Upper lobe of right lung (tissue), 1 donor: Measurements from ENCODE around the gene ALCAM. TPM values are rescaled to one million over a fixed set of nuclear protein-coding genes. Genes with fewer than 3 reads are reported as not detected.

ENCODE experiments used
- ATAC-seq: fragments of 200-7000 bp; cut with Tn5 transposase; one replicate; pipeline ENCODE4 v1.9.1; 2020; ENCODE audit warnings: mild to moderate bottlenecking, moderate library complexity
- DNase-seq: peaks from one replicate; pipeline ENCODE4 v3.0.0-alpha.2; 2020
- H3K27ac ChIP-seq: fragments of 200-600 bp; one replicate; pipeline ENCODE4 v1.8.0; 2022
- H3K27me3 ChIP-seq: fragments of 200-600 bp; one replicate; pipeline ENCODE4 v1.8.0; 2022; ENCODE audit warnings: mild to moderate bottlenecking
- H3K36me3 ChIP-seq: fragments of 200-600 bp; one replicate; pipeline ENCODE4 v1.8.0; 2022
- H3K4me1 ChIP-seq: fragments of 200-600 bp; one replicate; pipeline ENCODE4 v1.8.0; 2022
- H3K4me3 ChIP-seq: fragments of 200-600 bp; one replicate; pipeline ENCODE4 v1.8.0; 2022; ENCODE audit warnings: mild to moderate bottlenecking
- H3K9me3 ChIP-seq: fragments of 200-600 bp; one replicate; pipeline ENCODE4 v1.8.0; 2022
- intact Hi-C: fragments of 100-400 bp; cut with DNase I; formaldehyde crosslinking; loops from one replicate; pipeline ENCODE4 v1.11.0; 2022
- total RNA-seq: library from RNA; stranded (reverse); fragmentation: NEBNext Ultra II Directional; extraction: Animal tissue kit (Norgen Biotek cat#: 25700); gene quantifications from one replicate; pipeline ENCODE4 v1.2.1, GENCODE V29; 2021
- TF ChIP-seq, protein P1 (sequence below): fragments of 200-600 bp; IDR thresholded peaks from one replicate; pipeline ENCODE4 v1.8.0; 2022; ENCODE audit warnings: antibody characterized with exemption
- donor health status: DM: no; HTN: yes; CAD: no; lungs with severe emphysema.

The ALCAM gene
- total RNA-seq, 1 donor from 2014 or later, result 202 TPM

DNA sequence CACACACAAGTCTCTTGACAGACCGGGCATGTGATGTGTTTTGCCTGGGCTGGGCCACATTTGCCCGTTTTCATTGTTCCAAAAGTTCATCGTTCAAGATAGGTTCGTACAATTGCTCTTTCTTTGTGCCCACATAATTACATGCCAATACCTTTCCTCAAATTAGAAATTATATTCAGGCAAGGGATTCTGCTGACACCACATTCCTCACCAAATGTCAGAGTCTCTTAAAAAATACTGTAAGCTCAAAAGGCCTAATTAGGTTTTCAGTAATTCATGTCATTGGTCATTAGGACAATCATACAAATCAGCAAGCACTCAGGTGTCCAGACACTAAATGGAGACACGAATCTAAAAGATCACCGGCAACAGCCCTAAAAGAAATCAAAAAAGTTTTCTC lies 215.3 kb downstream of the ALCAM start:
- intact Hi-C loops, result no loop called here
- TF ChIP-seq, protein P1, sequence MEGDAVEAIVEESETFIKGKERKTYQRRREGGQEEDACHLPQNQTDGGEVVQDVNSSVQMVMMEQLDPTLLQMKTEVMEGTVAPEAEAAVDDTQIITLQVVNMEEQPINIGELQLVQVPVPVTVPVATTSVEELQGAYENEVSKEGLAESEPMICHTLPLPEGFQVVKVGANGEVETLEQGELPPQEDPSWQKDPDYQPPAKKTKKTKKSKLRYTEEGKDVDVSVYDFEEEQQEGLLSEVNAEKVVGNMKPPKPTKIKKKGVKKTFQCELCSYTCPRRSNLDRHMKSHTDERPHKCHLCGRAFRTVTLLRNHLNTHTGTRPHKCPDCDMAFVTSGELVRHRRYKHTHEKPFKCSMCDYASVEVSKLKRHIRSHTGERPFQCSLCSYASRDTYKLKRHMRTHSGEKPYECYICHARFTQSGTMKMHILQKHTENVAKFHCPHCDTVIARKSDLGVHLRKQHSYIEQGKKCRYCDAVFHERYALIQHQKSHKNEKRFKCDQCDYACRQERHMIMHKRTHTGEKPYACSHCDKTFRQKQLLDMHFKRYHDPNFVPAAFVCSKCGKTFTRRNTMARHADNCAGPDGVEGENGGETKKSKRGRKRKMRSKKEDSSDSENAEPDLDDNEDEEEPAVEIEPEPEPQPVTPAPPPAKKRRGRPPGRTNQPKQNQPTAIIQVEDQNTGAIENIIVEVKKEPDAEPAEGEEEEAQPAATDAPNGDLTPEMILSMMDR, result no peak
- H3K27me3 ChIP-seq, result no peaks in the 10 kb centered on the region

DNA sequence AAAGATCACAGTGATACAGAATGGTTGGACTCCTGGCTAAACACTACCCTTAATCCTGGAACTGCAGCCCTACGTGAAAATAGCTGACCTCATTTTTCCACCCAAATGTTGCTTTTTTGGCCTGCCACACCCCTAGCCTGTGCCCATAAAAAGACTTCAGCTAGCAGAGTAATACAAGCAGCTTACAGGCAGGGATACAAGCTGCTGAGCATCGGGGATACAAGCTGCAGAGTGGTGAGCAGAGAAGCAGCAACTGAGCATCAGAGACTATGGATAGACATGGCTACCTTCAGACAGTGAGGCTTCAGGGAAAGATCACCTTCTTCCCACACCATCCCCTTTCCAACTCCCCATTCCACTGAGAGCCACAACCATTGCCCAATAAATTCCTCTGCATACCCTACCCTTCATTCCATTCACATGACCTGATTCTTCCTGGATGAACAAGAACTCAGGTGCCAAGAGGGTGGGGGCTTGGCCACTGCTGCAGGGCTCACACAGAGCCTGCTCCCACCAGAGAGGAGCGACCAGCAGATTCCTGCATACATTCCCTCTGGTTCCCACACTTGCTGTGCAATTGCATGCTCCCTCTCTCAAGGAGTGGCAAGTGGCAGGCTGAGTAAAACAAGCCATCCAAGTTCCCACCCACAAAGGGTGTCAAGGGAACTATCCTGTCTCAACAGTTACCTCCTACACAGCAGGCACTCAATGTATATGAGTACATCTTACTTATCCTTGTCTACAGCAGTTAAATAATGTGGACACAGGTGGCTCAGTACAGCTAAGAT lies 217.5 kb downstream of the ALCAM start:
- TF ChIP-seq, protein P1, result no peak
- Histone ChIP-seq H3K4me1 (no peaks in the 10 kb centered on the region), H3K4me3 (no peak overlapping the region), H3K27me3 (no peaks in the 10 kb centered on the region), H3K36me3 (no peaks in the 10 kb centered on the region), H3K27ac (no peak overlapping the region), H3K9me3 (no peaks in the 10 kb centered on the region)
- no peak for ATAC-seq
- intact Hi-C loops, result no loop called here
- DNase-seq, result no peak

More for the DNA sequence above, 215.3 kb downstream of the ALCAM start:
- no peaks in the 10 kb centered on the region for H3K9me3 ChIP-seq
- no peaks in the 10 kb centered on the region for H3K4me1 ChIP-seq
- ATAC-seq, result no peak
- H3K4me3 ChIP-seq, result no peak overlapping the region
- peaks cover 4% of the 10 kb centered on the region for H3K36me3 ChIP-seq
- no peak overlapping the region for H3K27ac ChIP-seq
- DNase-seq, result no peak

DNA sequence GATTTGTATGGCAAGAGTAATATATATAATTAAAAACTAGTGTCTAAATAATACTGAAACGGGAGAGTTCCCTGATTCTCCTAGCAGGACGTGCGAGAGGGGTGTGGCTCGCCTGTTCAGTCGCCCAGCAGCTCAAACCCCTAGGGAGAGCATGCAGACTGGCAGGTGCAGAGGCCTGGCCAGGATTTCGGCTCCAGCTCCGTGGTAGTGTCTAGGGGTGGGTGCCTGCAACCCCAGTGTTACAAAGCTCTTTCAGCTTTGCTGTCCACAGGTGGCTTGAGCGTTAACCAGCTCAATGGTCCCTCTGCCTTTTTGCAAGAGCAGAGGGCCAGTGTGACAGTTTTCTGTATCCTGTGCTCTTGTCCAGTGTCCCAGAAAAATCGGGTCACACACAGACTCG lies 226.6 kb downstream of the ALCAM start:
- Histone ChIP-seq H3K9me3 (no peaks in the 10 kb centered on the region), H3K36me3 (no peaks in the 10 kb centered on the region), H3K4me1 (no peaks in the 10 kb centered on the region), H3K27ac (no peak overlapping the region), H3K4me3 (no peak overlapping the region), H3K27me3 (no peaks in the 10 kb centered on the region)
- TF ChIP-seq, protein P1, result no peak
- intact Hi-C loops, result no loop called here
- no peak for DNase-seq
- no peak for ATAC-seq

DNA sequence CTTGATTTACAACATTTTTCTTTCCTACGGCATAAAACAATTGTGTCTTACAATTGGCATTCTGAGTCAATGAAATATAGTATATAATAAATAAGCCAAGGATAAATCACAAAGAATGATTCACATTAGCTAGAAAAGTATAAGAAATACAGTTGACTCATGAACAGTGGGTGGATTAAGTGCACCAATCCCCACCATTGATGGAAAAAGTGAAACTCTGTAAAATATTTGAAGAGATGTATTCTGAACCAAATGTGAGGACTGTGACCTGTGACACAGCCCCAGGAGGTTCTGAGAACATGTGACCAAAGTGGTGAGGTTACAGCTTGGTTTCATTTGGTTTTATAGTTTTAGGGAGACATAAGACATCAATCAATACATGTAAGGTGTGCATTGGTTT lies 227.5 kb downstream of the ALCAM start:
- no peaks in the 10 kb centered on the region for H3K27me3 ChIP-seq

DNA sequence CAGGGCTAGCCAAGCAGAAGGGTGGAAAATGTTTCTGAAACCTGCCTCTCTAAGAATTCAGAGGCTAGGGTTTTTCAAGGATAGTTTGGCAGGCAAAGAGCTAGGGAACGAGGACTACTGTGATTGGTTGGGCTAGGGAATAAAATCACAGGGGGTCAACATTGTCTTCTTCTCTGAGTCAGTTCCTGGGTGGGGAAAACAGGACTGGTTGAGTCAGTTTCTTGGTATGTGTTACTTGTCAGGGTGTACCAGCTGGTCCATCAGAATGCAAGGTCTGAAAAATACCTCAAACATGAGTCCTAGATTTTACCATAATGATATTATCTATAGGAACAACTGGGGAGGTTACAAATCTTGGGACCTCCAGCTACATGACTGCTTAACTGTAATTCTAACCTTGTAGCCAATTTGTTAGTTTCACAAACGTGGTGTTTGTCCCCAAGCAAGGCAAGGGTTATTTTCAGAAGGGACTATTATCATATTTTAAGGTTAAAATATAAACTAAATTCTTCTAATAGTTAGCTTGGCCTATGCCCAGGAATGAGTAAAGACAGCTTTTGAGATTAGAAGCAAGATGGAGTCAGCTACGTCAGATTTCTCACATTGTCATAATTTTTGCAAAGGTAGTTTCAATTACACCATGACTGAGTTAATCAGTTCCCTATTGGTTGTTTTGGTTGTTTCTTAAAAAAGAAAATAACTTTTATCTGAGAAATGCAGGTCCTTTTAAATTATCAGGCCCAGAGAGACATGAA lies 231.5 kb downstream of the ALCAM start:
- Histone ChIP-seq H3K4me3 (no peak overlapping the region), H3K36me3 (no peaks in the 10 kb centered on the region), H3K9me3 (no peaks in the 10 kb centered on the region), H3K27ac (no peak overlapping the region), H3K4me1 (no peaks in the 10 kb centered on the region), H3K27me3 (no peaks in the 10 kb centered on the region)
- no peak for DNase-seq
- TF ChIP-seq, protein P1, result no peak
- ATAC-seq, result no peak
- intact Hi-C loops, result no loop called here

More for the DNA sequence above, 227.5 kb downstream of the ALCAM start:
- H3K9me3 ChIP-seq, result no peaks in the 10 kb centered on the region
- DNase-seq (no peak), ATAC-seq (no peak)
- no peak overlapping the region for H3K27ac ChIP-seq
- no peaks in the 10 kb centered on the region for H3K4me1 ChIP-seq
- H3K4me3 ChIP-seq, result no peak overlapping the region
- H3K36me3 ChIP-seq, result no peaks in the 10 kb centered on the region
- intact Hi-C loops, result no loop called here
- TF ChIP-seq, protein P1, result no peak
